ENCODE results near the gene OGFR.

GRCh38 chr20:62765432-62766070 lies 39.1 kb upstream of the OGFR start:
- TF ChIP-seq ZNF521 (tag by site-specific recombination; IDR thresholded peaks at IDR 0.05) (no peak), ZNF433 (tag by site-specific recombination; IDR thresholded peaks at IDR 0.05; ENCODE audit: low read depth) (no peak), REST (tag by site-specific recombination; IDR thresholded peaks at IDR 0.05) (no peak), SCRT2 (tag by site-specific recombination; IDR thresholded peaks at IDR 0.05) (no peak), YY1 (tag by site-specific recombination; IDR thresholded peaks at IDR 0.05) (no peak), ZBTB49 (tag by site-specific recombination; IDR thresholded peaks at IDR 0.05; ENCODE audit: low read depth) (no peak), CTCF (tag by site-specific recombination; IDR thresholded peaks at IDR 0.05) (no peak), ZNF670 (tag by site-specific recombination; IDR thresholded peaks at IDR 0.05; ENCODE audit: low read depth) (no peak), ZNF830 (tag by site-specific recombination; IDR thresholded peaks at IDR 0.05; ENCODE audit: low read depth) (no peak), PATZ1 (tag by site-specific recombination; IDR thresholded peaks at IDR 0.05) (no peak)
